Mucosa of descending colon (tissue), 3 donors: ENCODE results near the gene PTPRN2. TPM values are rescaled to one million over a fixed set of nuclear protein-coding genes. Genes with fewer than 3 reads are reported as not detected.
A peak's percentile ranks its signal among the peaks of the same experiment; 100 is the strongest.

Experiments used
- ATAC-seq: fragments of 200-7000 bp; cut with Tn5 transposase; one replicate; pipeline ENCODE4 v1.9.1; 2020; ENCODE audit warnings: mild to moderate bottlenecking, moderate library complexity
- DNase-seq, 3 donors: peaks; one replicate each; pipeline ENCODE4 v3.0.0-alpha.2; 2020
- H3K36me3 ChIP-seq: fragments of 200-600 bp; one replicate; pipeline ENCODE4 v1.8.0; 2021; ENCODE audit warnings: low read depth, mild to moderate bottlenecking
- H3K4me1 ChIP-seq: fragments of 200-600 bp; one replicate; pipeline ENCODE4 v1.8.0; 2021; ENCODE audit warnings: low read depth, mild to moderate bottlenecking
- H3K4me3 ChIP-seq: fragments of 200-600 bp; one replicate; pipeline ENCODE4 v1.8.0; 2021; ENCODE audit warnings: mild to moderate bottlenecking
- H3K9me3 ChIP-seq: fragments of 200-600 bp; one replicate; pipeline ENCODE4 v1.8.0; 2021; ENCODE audit warnings: mild to moderate bottlenecking
- intact Hi-C, 2 donors: fragments of 100-400 bp; cut with DNase I in 1 of 2; cut with micrococcal nuclease in 1 of 2; formaldehyde crosslinking; loops; one replicate each; pipeline versions ENCODE4 v1.11.0 to v1.11.1; 2022; cut with DNase I, micrococcal nuclease
- total RNA-seq, 3 donors: library from RNA; stranded (reverse); fragmentation: NEBNext Ultra II Directional in 2 of 3; extraction: Animal tissue kit (Norgen Biotek cat#: 25700) in 2 of 3; gene quantifications; one replicate each; pipeline versions ENCODE4 v1.2.1 to v1.2.4, GENCODE V29; 2021 to 2023
- TF ChIP-seq, protein P1 (sequence below): fragments of 200-600 bp; IDR thresholded peaks from one replicate; pipeline ENCODE4 v1.8.0; 2022; ENCODE audit warnings: antibody characterized with exemption, mild to moderate bottlenecking
- donor health status: DM: no; HTN: no; CAD: no; lungs with moderate emphysema.
- donor health status: DM: no; HTN: no; CAD: no.
- donor health status: DM: no; HTN: yes; CAD: no.

Gene PTPRN2
- total RNA-seq, 3 donors from 2014 or later: 12.5 to 28.0 (median 26.2) TPM

DNA sequence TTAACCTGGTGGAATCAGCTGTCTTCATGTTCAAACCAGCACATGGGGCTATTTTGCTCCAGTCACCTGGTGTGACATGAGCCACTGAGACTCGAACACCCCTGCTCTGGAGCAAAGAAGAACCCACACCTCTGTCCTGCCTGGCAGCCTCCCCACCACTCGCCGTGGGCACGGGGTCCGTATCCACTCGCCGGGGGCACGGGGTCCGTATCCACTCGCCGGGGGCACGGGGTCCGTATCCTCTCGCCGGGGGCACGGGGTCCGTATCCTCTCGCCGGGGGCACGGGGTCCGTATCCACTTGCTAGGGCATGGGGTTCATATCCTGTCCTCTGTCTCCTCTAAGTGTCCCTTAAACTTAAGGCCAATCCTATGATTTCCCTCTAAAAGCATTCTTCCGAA lies 558.7 kb downstream of the PTPRN2 start:
- TF ChIP-seq, protein P1, sequence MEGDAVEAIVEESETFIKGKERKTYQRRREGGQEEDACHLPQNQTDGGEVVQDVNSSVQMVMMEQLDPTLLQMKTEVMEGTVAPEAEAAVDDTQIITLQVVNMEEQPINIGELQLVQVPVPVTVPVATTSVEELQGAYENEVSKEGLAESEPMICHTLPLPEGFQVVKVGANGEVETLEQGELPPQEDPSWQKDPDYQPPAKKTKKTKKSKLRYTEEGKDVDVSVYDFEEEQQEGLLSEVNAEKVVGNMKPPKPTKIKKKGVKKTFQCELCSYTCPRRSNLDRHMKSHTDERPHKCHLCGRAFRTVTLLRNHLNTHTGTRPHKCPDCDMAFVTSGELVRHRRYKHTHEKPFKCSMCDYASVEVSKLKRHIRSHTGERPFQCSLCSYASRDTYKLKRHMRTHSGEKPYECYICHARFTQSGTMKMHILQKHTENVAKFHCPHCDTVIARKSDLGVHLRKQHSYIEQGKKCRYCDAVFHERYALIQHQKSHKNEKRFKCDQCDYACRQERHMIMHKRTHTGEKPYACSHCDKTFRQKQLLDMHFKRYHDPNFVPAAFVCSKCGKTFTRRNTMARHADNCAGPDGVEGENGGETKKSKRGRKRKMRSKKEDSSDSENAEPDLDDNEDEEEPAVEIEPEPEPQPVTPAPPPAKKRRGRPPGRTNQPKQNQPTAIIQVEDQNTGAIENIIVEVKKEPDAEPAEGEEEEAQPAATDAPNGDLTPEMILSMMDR: no peak
- Histone ChIP-seq H3K4me1 (no peaks in the 10 kb centered on the region), H3K9me3 (no peaks in the 10 kb centered on the region), H3K4me3 (no peak overlapping the region), H3K36me3 (no peaks in the 10 kb centered on the region)
- DNase-seq: no peak
- intact Hi-C loops: no loop called here
- ATAC-seq: no peak

DNA sequence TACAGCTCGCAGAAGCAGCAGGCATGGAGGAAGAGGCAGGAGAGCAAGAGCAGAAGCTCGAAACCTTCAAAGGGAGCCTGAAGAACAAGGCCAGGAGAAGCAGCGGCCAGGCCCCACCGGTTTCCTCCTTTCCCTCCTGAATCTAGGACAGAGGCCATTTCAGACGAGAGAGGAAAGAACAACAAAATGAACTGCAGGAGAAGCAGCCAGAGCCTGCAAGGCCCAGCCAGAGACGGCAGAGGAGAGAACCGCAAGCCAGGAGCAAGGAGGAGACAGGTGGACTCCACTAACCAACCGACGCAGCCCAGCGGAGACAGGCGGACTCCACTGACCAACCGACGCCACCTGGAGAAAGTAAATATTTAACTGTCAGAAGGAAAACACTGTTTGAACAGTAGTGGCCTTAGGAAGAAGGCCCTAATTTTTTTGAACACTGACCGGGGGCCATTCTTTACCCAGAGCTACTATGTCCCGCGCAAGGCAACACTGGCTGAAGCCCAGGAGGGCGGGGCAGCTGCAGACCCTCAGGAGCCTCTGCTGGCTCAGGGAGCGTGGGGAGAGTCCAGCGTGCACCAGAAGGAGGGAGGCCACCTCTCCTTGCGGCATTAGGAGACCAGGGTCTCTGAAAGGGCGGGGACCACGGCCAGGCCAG lies 559.2 kb downstream of the PTPRN2 start:
- Histone ChIP-seq H3K9me3 (no peaks in the 10 kb centered on the region), H3K36me3 (no peaks in the 10 kb centered on the region), H3K4me1 (no peaks in the 10 kb centered on the region), H3K4me3 (no peak overlapping the region)
- TF ChIP-seq, protein P1: no peak
- intact Hi-C loops: no loop called here
- peak in 2 of 3 donors; percentile 54 to 55 for DNase-seq
- ATAC-seq: peak; percentile 87

DNA sequence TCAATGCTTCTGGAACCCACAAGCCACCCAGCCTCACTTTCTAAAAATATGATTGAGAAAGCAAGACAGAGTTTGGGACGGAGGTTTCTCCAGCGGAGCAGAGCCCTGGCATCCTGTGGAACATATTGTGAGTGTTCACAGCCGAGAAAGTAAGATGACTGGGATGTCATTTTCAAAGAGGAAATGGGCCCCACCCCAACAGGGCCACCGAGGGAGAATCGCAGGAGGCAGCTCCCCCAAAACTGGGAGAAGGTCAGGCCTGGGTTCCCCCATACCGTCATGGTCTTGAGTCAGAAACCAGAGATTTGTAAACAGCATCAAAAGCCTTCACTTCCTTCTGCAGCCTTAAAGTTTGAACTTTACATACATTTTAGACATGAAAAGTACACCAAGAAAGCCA lies 560.0 kb downstream of the PTPRN2 start:
- TF ChIP-seq, protein P1: no peak
- DNase-seq (no peak), ATAC-seq (no peak)
- H3K4me1 ChIP-seq: no peaks in the 10 kb centered on the region
- no peaks in the 10 kb centered on the region for H3K9me3 ChIP-seq
- intact Hi-C loops: no loop called here
- no peak overlapping the region for H3K4me3 ChIP-seq
- H3K36me3 ChIP-seq: no peaks in the 10 kb centered on the region

- intact Hi-C loops: no loop called here
- ATAC-seq (no peak), DNase-seq (no peak)
- Histone ChIP-seq H3K4me3 (no peak overlapping the region), H3K9me3 (no peaks in the 10 kb centered on the region), H3K4me1 (no peaks in the 10 kb centered on the region), H3K36me3 (no peaks in the 10 kb centered on the region)
- TF ChIP-seq, protein P1: no peak
Observed at GRCh38 chr7:158026636-158027265, 560.9 kb downstream of the PTPRN2 start.

DNA sequence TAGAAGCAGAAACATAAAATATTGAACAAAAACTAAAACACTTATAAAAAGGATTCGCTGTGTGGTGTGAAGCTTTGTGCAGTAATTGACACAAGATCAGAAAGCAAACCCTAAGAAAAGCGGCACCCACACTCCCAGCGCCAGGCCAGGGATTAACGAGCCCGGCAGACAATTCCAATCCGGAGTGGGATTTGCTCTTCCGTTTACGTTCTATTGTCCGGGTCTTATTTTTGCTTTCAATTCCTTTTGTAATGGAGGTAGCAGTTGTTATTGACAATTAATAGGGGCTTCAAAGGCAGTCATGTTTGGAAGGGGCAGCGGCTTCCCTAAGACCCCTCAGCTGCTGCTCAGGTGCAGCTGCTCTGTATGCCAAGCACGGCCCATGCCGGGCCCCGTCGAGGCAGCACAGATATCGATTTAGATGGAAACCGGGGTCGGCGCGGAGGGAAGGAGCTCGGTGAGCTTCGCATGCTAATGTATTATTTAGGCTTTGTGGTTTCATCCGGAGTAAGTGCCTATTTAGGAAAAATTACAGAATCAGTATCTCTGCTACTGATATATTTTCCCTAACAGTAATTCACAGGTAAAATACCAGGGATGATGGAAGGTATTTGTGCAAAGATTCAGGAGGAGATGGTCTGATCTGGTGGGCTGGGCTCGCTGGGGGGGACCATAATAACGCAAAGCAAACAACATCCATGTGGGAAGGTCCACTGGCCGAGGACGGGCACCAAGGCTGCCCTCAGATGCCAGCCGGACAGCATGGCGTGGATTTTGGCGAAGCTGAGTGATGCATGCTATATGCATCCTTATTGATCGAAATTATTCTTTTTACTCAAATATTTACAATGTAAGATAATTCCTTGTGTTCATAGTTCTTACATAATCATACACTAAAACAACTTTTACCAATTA lies 561.7 kb downstream of the PTPRN2 start:
- Histone ChIP-seq H3K4me3 (no peak overlapping the region), H3K4me1 (no peaks in the 10 kb centered on the region), H3K9me3 (no peaks in the 10 kb centered on the region), H3K36me3 (no peaks in the 10 kb centered on the region)
- TF ChIP-seq, protein P1: no peak
- intact Hi-C loops: no loop called here
- DNase-seq (no peak), ATAC-seq (no peak)
